Measurements from ENCODE around the gene ZNF487. TPM values are rescaled to one million over a fixed set of nuclear protein-coding genes. Genes with fewer than 3 reads are reported as not detected.

The ZNF487 gene
- total RNA-seq, 4 donors from 2014 or later: 7.3 to 23.7 (median 18.3) TPM

GRCh38 chr10:43502931-43503330 lies 66.0 kb downstream of the ZNF487 start:
- H3K4me1 ChIP-seq: no peaks in the 10 kb centered on the region
- no peak for TF ChIP-seq EP300 (IDR thresholded peaks at IDR 0.05)
- H3K27me3 ChIP-seq: no peaks in the 10 kb centered on the region
- DNase-seq (ENCODE audit: low spot score in 2 of 2): no peak
- no peak overlapping the region for H3K27ac ChIP-seq
- peaks cover 0 to 79% (median 0%) of the 10 kb centered on the region in 3 donors for H3K36me3 ChIP-seq
- no peak overlapping the region for H3K4me3 ChIP-seq
- H3K9me3 ChIP-seq: peaks cover 0 to 12% (median 0%) of the 10 kb centered on the region in 4 donors

- Histone ChIP-seq H3K4me3 (no peak overlapping the region), H3K27ac (no peak overlapping the region), H3K4me1 (no peaks in the 10 kb centered on the region), H3K9me3 (peaks cover 0 to 88% (median 31%) of the 10 kb centered on the region in 4 donors), H3K27me3 (no peaks in the 10 kb centered on the region), H3K36me3 (peaks cover 0 to 12% (median 0%) of the 10 kb centered on the region in 3 donors)
- WGBS, 2 donors: 70 to 94% methylated on average over 1 of the region's 1 CpG
- TF ChIP-seq CTCF (IDR thresholded peaks at IDR 0.05): no peak
- no peak for TF ChIP-seq EP300 (IDR thresholded peaks at IDR 0.05)
- no peak for TF ChIP-seq POLR2A (IDR thresholded peaks at IDR 0.05)
- no peak for DNase-seq (ENCODE audit: low spot score in 2 of 2)
Measured at GRCh38 chr10:43524434-43525247, 87.7 kb downstream of the ZNF487 start.

Small RNA genes lying within 50 kb of the gene (small RNA-seq; reads per million reads assigned to genes)
- gene RNU7-193P (not detected), gene SNORD3J (not detected)

Other genes with a start within 250 kb of the ZNF487 start
- gene RASGEF1A, start 170.0 kb upstream of the ZNF487 start, total RNA-seq: 10 to 100 TPM in 3 of 4 donors, 1 to 10 TPM in 1; 7.5 to 39.0 (median 13.1) TPM
- not detected for gene FXYD4, start 65.5 kb upstream of the ZNF487 start, total RNA-seq
- gene HNRNPF, start 27.9 kb upstream of the ZNF487 start, total RNA-seq: 100 to 1,000 TPM; 112 to 136 (median 134) TPM
- gene ZNF239, start 137.5 kb downstream of the ZNF487 start, total RNA-seq: 1 to 10 TPM; 3.1 to 6.5 (median 4.2) TPM
- 1 to 10 TPM; 2.4 to 9.6 (median 6.9) TPM for gene ZNF485, start 169.3 kb downstream of the ZNF487 start, total RNA-seq
- 10 to 100 TPM; 33.6 to 66.1 (median 52.5) TPM for gene ZNF32, start 211.8 kb downstream of the ZNF487 start, total RNA-seq